GM21390 (cell line): ENCODE measurements around the gene RBM46.
"Not testable (repeated sequence)": the region's sequence is repeated elsewhere in the genome, so short reads cannot be mapped to it uniquely, and the experiment has no call there.

Experiments
- ATAC-seq: cut with Tn5 transposase; IDR thresholded peaks from one replicate; pipeline ENCODE4 v1.9.1; 2021; ENCODE audit not compliant: unreplicated experiment

Gene RBM46

DNA sequence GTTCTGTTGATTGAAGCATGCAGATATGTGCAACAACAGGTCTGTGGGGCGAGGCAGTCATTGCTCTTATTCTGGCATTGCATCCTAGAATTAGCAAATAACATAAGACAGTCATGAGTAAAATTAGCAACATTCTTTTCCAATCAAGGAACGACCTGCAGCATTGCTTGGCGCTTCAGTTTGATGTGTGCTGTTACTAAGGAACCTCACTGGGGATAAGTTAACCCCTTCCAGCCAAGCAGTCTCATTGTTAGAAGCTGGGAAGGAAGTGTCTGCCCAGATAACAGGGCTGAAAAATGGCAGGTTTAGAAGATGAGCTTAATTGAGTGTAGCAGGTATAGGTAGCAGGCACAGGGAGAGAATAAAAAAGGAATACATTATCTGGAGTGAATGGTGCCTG is 55.4 kb downstream of the RBM46 start:
- ATAC-seq, result no peak

DNA sequence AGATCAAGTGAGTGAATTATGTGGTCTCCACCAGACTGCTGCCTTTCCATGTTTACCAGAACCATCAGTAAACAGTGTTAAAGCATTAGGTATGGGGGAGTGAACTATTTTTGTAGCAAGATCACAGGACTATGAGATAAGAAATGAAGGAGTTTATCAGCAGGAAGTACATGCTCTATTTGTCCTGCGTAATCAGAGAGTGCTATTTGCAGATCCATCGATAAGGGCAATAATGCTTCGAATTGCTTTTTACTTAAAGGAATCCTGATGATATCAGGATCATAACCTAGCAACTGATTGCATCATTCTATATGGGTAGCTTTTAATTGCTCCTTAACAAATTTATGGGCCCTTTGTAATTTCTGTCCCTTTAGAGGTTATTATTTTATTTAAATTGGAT is 57.1 kb downstream of the RBM46 start:
- no peak for ATAC-seq

DNA sequence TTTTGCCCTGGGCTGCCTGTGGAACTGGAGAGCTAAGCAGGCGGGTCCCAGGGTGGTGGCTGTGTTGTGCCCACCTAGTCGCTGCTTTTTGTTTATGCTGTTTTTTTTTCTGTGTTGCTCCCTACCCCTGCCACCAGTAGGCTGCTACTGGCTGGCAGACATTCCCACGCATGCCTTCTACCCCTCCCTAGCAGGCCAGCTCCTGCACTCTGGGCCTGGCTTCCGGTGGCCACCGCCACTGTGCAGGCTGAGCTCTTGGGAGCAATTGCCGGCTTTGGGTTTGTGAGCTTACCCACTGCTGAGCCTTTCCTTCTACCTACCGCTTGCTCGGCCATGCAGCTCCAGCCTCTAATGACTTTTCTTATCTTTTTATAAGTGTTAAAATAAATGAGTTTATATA is 57.6 kb downstream of the RBM46 start:
- ATAC-seq, result no peak

DNA sequence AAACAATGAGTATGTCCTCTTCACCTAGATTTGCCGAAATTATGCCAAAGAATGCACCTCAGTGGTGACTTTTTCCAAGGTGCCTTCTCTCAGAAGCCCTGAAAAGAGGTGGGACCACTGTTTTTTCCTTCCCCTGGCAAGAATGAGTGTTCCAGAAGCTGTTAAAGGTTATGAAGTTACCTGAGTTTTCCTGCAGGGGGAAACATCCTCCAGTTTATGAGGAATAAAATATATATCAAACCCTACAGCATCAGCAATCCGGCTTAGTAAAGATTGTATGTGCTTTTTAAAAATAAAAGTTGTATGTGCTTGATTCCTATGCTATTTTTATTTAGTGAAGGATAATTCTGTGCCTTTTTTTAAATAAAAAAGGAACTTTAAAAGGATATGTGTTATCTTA is 73.3 kb downstream of the RBM46 start:
- ATAC-seq, result no peak

DNA sequence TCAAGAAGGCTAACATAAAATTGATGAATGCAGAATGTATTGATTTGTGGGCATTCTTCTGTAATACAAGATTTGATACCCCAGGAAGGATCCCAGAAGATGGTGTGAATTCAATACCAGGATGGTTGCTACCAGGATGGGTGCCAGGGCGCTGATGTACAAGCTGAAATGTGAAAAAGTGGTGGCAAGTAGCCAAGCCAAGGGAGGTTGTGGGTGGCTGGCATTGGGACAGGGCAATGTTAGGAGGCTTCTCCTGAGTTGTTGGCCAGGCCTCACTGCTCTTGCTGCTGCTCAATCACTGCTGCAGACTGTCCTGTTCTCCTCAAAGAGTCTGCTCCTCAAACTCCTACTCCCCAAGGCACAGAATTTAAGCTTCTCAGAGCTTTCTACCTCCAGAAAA is 77.1 kb downstream of the RBM46 start:
- no peak for ATAC-seq

DNA sequence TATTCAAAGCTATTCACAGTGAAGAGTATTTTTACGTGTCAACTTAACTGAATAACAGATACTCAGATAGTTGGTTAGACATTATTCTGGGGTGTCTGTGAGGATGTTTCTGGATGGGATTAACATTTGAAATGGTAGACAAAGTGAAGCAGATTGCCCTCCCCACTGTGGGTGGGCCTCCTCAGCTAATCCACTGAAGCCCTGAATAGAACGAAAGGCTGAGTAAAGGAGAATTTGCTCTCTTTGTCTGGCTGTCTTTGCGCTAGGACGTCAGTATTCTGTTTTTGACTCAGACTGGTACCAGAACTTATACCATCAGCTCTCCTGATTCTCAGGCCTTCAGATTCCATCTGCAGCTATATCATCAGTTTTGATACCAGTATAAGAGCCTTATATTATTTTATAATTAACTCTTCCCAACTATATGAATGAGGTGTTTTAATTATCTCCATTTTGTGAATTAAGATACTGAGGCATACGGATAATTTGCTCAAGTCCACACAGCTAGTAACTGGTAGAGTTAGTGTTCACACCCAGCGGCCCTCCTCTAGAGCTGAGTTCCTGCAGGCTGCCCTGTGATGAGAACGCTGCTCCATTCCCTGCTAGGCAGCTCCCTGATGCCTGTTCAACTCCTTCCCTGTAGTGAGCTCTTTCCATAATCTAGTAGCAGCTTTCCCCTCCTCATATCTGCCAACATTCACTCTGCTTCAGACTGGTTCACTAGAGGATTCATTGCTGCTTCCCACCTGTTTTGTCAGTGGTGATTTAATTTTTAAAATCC is 87.5 kb downstream of the RBM46 start:
- no peak for ATAC-seq

DNA sequence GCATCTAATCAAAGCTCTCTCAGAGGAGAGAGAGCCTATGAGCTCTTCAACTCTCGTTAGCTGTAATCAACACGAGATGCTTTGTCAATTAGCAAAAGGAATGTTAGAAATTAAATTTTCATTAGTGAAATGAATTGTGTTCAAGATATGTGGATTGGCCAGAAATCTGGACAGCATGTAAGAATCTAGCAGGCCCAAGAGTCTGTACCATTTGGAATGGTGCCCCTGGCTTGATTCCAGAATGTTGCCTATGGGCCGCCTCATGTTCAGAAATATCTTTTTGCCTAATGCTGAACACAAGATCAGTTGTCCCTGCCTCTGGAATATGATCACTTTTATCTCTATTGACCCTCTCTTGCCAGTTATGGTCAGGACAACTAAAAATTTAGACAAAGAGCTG is 88.2 kb downstream of the RBM46 start:
- no peak for ATAC-seq

DNA sequence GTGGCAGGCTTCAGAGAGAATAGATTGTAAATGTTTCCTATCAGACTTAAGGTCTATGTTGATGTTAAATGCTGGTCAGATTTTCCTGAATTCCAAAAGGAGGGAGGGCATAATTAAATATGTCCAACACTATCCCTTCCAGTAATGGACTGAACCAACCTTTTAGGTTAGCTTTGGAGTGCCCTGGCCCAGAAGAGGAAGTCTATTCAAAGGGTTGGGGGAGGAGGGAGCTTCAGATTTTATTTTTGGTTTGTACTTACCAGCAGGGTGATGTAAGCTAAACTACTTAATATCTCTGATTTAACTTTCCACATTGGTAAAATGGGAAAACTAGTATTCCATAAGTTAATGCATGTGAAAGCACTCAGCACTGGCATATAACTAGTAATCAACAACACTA is 91.1 kb downstream of the RBM46 start:
- ATAC-seq, result no peak

DNA sequence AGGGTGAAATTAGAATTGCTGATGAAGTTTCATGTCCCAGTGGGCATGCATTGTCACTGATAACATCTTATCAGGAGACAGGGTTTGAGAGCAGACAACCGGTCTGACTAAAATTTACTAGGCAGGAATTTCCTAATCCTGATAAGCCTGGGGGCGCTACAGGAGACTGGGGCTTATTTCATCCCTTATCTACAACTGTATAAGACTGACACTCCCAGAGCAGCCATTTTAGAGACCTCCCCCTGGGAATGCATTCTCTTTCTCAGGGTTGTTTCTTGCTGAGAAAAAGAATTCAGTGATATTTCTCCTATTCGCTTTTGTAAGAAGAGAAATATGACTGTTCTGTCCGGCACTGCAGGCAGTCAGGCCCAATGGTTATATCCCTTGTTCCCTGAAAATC is 93.0 kb downstream of the RBM46 start:
- not testable (repeated sequence) for ATAC-seq

DNA sequence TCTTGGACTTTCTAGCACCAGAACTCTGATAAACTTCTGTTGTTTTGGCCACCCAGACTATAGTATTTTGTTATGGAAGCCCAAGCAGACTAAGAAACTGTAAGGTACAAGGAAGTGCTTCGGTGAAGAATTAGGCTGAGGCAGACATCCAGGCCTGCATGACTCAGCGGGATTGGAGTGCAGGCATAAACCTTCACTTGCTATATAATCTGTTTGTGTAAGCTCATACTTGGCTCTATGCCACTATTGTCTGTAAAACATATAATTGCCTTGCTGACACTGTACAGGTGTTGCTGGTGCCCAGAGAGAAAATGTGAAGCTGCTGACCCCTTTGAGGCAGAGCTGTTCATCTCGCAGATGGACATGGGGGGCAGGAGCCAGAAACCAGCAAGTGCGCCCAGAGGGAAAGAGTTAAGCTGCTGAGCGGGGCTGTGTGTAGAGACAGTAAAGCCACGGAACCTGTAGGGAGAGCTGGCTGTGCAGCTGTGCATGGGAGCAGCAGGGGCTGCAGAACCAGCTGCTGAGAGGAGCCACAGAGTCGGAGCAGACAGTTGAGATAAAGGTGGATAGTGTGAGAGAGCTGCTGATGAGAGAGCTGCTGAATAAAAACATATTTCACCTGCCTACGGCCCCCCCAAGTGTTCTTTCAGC is 96.2 kb downstream of the RBM46 start:
- ATAC-seq, result no peak
